HG03571 (cell line): ENCODE results near the gene BDH2.

ENCODE experiments used
- ATAC-seq: cut with Tn5 transposase; IDR thresholded peaks from one replicate; pipeline ENCODE4 v1.9.1; 2021; ENCODE audit not compliant: unreplicated experiment

The BDH2 gene

DNA sequence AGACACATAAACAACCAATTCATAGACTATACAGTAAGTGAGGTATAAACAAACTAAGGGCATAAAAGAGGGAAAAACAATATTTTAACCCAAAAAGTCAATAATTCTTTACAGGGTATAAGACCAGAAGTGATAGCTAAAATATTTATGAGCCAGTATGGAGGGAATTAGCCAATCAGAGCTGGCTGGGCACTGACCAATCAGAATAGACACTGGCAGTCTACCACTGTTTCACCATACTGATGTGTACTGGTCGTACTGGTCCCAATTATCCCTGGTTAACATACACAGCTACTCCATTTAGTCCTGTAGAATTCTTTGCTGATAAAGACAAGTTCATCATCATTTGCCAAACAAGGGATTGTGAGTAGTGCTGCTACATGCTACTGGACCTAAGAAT is 70.3 kb downstream of the BDH2 start:
- ATAC-seq = no peak
